ENCODE data around the gene SNPH.

The SNPH gene

GRCh38 chr20:1325173-1326030 lies 59.3 kb downstream of the SNPH start:
- peak; percentile 73 for DNase-seq

GRCh38 chr20:1326031-1326930 lies 60.2 kb downstream of the SNPH start:
- no peak for DNase-seq

DNA sequence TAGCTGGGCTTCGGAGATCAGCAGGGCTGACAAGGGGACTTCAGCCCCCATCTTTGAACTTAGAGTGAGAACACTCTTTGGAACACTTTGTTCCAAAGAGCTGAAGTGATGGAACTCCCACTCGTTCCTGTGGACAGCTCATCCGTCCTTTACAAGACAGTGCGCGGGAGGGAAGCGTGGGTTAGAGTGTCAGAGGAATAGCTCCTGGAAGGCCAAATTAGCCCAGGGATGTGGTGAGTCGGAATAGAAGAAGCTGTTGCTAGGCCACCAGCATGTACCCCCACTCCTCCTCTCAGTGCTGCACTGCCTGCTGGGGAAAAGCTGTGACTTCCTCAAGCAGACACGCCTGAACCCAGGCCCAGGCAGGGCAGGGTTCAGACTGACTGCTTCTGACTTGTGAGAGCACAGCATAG lies 61.2 kb downstream of the SNPH start:
- DNase-seq: no peak

GRCh38 chr20:1327827-1328679 lies 62.0 kb downstream of the SNPH start:
- no peak for DNase-seq

DNA sequence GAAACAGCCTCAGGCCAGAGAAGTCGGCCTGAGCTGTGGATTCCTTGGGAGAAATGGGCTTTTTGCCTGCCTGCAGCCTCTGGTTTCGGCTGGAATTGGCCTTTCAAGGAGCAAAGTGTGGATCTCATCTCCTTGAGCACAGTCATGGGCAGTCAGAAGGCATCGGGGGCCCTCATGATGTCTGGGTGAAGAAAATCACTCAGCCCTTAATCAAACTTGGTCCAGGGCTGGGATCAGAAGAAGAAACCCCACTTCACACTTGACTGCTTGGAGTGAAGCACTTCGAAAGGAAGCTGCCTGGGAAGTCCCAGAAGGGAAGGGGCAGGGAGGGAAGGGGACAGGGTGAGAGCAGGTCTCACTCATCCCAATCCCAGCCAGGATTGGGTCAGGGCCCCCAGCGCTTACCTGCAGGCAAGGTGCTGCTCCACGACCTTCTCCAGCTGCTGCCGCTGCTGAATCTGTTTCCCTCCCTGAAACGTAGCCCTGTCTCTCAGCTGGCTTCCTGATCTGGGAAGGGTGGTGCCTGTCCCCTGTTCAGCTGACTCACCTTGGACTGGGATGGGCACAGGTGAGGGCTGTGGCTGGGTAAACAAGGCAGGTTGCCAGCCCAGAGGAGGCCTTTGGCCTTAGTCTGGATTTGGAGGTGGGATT lies 62.7 kb downstream of the SNPH start, which contains the start of gene SDCBP2:
Gene SDCBP2, minus strand, starts transcription at position 460 of the 651 bp plus-strand sequence. CDS start 8,723 bp downstream, outside the sequence.
- no peak for DNase-seq

GRCh38 chr20:1330075-1330830 lies 64.2 kb downstream of the SNPH start:
- peak; percentile 13 for DNase-seq

DNA sequence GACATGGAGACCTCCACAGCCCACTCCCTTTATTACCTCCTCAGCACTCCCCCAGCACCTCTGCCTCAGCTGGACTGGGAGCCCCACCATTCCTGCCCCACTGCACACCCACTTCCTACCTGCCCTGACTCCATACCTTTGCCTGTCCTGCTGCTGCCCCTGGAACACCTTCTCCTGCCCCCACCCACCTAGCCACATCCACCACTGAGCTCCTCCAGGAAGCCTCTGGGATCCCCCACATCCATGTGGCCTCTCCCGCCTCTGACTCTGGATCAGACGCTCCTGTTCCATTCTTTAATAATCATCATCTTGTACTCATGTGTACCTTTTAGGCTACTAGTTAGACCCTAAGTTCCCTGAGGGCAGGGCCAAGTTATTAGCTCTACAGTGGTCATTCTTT lies 65.0 kb downstream of the SNPH start:
- DNase-seq: no peak

DNA sequence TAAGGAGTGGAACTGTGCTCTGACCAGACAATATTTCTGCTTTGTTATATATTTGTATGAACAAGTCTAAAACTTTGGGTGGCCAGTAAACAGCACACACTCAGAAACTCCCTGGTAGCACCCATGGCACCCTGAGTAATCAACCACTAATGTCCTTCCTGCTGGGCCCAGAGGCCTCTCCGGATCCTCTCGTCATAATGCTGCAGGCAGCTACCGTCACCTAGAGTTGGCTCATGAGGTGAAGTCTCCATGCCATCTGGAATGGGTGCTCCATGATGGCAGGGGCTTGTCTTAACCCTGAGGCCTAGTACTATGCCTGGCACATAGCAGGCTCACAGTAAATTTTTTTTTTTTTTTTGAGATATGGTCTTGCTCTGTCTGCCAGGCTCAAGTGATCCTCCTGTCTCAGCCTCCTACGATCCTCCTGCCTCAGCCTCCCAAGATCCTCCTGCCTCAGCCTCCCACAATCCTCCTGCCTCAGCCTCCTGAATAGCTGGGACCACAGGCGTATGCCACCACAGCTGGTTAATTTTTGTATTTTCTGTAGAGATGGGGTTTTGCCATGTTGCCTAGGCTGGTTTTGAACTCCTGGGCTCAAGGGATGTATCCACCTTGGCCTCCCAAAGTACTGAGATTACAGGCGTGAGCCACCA lies 65.8 kb downstream of the SNPH start:
- no peak for DNase-seq

- no peak for DNase-seq
Measured at GRCh38 chr20:1332749-1333300, 66.7 kb downstream of the SNPH start.

DNA sequence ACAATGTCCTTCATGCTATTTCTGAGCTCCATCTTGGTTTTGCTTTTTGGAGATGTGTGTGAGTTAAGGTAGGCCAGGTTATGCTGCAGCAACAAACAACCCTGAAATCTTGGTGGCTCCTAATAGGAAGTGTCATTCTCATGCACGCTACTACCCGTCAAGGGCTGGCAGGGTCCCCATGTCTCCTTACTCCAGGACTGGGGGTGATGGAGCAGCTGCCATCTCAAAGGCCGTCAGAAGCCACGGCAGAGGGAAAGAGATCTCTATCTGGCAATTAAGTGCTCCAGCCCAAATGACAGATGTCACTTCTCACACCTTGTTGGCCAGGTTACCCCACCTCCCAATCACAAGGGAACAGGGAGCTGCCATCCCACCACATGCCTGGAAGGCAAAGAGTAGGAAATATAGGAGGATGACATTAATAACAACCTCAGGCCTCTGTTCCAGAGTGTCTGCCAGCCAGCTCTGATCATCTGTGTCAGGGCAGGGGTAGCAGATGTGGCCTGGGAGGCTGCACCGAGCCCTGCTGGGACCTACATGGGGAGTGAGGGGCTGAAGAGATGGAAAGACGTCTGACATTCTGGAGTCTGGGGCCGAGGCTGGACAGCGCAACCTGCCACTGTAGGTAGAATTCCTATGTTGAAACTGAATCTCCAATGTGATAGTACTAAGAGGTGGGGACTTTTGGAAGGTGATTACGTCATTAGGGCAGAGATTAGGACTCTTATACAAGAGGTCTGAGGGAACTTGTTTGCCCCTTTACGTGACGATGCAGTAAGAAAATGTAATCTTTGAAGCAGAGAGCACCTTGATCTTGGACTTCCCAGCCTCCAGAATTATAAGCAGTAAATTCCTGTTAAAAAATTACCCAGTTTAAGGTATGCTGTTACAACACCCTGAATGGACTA lies 67.6 kb downstream of the SNPH start:
- DNase-seq: no peak

DNA sequence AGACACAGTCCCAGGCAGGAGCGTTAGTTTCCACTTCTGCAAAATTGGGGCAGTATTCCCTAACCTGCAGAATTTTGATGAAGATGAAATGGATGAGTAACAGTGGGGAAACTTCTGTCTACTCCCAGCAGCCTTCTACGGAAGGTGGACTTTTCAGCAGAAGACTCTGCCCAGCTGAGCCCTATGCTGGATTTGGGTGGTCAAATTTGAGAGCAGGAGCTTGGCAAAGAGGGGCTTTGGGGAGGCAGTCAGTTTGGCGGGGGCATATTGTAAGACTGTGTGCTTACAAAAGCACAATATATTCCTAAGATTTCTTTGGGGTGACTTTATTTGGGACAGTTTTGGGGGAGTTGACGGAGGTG lies 68.3 kb downstream of the SNPH start:
- DNase-seq: no peak

- DNase-seq: no peak
Measured at GRCh38 chr20:1334761-1335160, 68.7 kb downstream of the SNPH start.

- DNase-seq: no peak
Measured at GRCh38 chr20:1335961-1336698, 70.0 kb downstream of the SNPH start.

DNA sequence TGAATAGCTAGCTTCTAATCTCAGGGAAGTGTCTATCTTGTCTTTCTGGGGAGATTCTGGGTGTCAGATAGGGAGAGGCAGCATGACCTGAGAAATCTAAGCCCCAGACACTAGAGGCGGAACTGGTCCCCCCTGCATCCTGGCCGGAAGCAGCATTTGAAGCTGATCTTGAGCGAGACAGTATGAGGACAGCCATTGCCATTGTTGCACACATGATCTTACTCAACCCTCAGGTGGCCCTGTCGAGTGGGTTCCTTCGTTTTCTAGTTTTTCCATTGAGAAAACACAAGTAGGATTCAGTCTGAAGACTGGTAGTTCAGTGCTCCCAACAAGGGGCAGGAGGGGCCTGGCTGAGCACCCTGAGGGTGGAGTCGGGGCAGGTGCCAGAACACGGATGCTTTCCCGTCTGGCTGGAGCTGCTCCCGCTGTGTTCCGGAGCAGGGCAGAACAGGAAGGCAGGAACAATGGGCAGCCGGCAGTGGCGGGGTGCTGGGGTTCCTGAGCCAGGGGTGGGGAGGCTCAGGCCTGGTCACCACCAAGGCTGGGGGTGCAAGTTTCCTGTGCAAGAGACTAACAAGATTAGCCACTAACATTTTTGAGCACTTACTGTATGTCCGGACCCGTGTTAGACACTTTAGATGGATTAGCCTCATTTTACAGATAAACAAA lies 70.7 kb downstream of the SNPH start:
- DNase-seq: no peak

- no peak for DNase-seq
Measured at GRCh38 chr20:1337441-1337840, 71.3 kb downstream of the SNPH start.

DNA sequence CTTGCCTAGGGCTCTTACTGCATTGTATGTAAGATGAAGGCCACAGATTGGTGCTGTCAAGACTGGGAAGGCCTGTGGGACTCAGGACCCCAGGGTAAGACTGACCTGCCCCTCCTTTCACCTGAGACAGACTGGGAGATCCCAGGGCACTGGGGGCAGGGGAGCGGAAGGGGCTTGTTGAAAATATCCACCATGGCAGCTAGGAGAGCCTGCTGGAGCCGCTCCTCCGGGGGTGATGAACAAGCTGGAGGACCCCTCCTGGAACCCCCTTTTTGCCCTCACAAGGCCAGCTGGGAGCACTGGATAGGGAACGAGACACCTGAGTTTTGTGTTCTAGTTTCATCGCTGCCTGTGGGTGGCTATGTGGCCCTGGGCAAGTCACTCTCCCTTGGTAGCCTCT lies 72.0 kb downstream of the SNPH start:
- no peak for DNase-seq

- no peak for DNase-seq
Measured at GRCh38 chr20:1338801-1339200, 72.7 kb downstream of the SNPH start.

DNA sequence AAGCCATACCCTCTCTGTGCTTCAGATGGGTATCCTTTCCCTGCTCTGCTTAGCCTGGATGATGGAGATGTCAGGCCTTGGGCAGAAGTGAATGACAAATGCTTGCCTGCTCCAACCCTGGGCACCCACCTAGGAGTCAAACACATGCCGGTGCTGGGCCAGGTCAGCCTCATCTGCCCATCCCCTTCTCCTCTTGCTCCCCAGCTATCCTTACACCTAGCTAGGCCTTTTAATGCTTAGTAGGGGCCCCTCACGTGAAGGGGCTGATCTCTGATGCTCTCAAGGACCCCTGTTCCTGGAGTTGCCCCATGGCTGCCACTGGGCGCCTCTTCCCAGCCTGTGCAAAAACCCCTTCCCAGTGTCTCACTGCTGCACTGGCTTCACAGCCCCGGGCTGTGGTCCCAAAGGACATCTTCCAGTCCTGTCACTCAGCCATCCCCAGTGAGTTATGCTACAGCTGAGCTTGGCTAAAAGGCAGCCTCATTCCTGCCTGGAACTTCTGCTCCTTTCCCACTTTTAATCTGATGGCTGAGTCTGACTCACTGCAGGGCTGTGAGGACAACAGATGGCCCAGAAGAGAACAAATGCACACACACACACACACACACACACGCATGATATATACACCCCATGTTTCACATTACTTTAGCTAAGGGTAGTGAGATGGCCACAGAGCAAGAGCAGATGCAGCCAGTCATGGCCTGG lies 75.6 kb downstream of the SNPH start:
- no peak for DNase-seq
